ENCODE results near the gene PAX5. TPM values are rescaled to one million over a fixed set of nuclear protein-coding genes. Genes with fewer than 3 reads are reported as not detected.

PAX5 gene
- total RNA-seq, 1 donor from 2014 or later, result not detected

DNA sequence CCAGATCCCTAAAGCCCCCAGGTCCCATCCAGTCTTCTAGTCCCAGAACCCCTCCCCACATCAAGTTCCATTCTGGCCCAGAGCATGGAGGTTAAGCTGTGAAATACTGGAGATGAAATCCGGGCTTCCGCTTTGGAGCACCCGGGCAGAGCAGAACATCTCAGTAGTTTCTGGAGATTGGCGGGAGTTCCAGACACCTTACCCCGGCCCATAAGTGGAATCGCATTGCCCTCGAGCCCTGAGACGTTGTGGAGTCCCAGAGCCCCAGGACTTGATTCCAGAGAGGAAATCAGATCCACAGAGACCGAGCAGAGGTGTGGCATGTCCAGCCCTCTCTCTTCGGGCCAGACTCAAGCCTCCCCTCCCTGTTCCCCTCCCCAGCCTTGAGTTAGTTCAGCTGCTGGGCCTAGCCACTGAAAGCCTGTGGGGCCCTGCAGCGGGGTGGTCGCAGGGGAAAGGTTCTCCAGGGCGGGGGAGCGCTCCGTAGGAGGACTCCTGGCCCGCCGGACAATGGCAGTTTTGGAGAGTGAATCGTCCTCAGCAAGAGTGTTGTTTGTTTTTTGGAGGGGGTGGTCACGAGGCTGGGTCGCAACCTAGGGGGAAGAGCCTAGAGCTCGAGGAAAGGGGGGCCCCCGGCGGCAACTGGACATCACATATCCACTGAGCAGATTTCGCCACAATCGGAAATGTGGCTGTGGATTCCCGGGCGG is 1.0 kb upstream of the PAX5 start:
- Histone ChIP-seq H3K4me3 (ENCODE audit: low read depth, low read length) (no peak overlapping the region), H3K27me3 (ENCODE audit: control insufficient read depth, insufficient read depth, low read length) (peaks cover 89% of the 10 kb centered on the region), H3K36me3 (ENCODE audit: control insufficient read depth, insufficient read depth, low read length) (no peaks in the 10 kb centered on the region)
- DNase-seq (ENCODE audit: low read depth), result no peak
- TF ChIP-seq, protein P1, sequence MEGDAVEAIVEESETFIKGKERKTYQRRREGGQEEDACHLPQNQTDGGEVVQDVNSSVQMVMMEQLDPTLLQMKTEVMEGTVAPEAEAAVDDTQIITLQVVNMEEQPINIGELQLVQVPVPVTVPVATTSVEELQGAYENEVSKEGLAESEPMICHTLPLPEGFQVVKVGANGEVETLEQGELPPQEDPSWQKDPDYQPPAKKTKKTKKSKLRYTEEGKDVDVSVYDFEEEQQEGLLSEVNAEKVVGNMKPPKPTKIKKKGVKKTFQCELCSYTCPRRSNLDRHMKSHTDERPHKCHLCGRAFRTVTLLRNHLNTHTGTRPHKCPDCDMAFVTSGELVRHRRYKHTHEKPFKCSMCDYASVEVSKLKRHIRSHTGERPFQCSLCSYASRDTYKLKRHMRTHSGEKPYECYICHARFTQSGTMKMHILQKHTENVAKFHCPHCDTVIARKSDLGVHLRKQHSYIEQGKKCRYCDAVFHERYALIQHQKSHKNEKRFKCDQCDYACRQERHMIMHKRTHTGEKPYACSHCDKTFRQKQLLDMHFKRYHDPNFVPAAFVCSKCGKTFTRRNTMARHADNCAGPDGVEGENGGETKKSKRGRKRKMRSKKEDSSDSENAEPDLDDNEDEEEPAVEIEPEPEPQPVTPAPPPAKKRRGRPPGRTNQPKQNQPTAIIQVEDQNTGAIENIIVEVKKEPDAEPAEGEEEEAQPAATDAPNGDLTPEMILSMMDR (IDR thresholded peaks at IDR 0.05; ENCODE audit: insufficient read depth, low read length, poor library complexity, severe bottlenecking), result peak; percentile 0

DNA sequence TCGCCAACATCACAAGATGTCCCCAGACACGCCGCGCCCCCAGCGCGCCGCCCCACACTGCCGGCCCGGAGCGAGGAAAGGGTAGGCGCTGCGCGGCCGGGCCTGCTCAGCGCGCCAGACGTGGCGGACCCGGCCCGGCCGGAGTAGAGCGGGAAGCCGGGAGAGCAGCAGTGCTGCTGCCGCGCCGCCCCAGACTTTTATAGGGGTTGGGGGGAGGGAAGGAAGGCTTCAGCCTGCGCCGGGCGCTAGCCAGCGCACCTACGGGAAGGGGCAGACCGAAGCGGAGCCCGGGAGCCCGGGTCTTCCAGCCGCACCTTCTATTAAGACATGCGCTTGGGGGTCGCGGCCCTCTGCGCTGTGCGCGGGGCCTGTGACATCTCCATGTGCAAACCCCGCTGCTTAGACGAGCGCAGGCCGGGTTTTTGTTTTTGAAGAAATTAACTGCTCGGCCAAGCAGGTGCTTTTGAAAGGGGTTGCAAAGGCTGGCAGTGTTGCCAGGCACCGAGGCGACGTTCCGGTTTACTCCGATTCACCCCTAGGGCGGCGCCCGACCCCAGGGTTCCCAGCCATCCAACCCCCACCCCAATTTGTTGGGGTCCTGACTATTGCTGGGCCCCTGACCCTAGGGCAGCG is 353 bp upstream of the PAX5 start:
- Histone ChIP-seq H3K36me3 (ENCODE audit: control insufficient read depth, insufficient read depth, low read length) (no peaks in the 10 kb centered on the region), H3K4me3 (ENCODE audit: low read depth, low read length) (no peak overlapping the region), H3K27me3 (ENCODE audit: control insufficient read depth, insufficient read depth, low read length) (peaks cover 94% of the 10 kb centered on the region)
- no peak for DNase-seq (ENCODE audit: low read depth)
- TF ChIP-seq, protein P1 (IDR thresholded peaks at IDR 0.05; ENCODE audit: insufficient read depth, low read length, poor library complexity, severe bottlenecking), result peak; percentile 25

DNA sequence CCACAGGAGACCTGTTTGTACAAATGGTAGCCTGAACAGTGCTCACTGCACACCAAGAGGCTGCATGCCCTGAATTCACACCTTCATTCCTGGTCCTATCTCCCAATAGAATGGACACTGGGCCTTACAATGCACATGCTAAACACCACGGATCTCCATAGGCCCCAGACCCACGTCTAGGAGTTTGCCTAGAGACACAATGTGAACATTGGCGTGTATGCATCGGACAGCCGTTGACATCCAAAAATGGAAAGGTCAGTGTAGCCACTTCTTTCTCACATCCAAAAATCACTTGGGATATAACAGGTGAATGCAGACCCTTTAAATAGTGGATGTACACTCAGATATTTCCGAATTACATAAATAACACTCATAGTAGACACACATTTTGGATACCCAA is 927 bp downstream of the PAX5 start:
- Histone ChIP-seq H3K27me3 (ENCODE audit: control insufficient read depth, insufficient read depth, low read length) (peaks cover 98% of the 10 kb centered on the region), H3K4me3 (ENCODE audit: low read depth, low read length) (no peak overlapping the region), H3K36me3 (ENCODE audit: control insufficient read depth, insufficient read depth, low read length) (no peaks in the 10 kb centered on the region)
- TF ChIP-seq, protein P1 (IDR thresholded peaks at IDR 0.05; ENCODE audit: insufficient read depth, low read length, poor library complexity, severe bottlenecking), result no peak
- no peak for DNase-seq (ENCODE audit: low read depth)

DNA sequence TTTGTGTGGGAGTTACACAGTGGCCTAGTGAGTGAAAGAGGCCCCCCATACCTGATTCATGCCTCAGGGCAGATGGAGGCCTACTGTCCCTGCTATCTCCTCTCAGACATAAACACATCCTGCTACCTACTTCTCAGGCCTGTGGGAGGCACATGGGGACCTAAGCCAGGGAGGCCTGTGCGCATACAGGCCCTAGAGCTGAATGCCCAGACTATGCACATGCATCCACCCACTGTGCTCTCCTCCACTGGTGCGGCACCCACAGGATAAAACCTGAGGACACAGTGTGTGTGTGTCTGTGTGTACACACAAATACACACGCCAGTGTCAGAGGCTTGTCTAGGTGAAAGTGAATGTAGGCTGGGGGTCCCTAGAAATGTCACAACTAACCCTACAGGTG is 1.4 kb downstream of the PAX5 start:
- H3K27me3 ChIP-seq (ENCODE audit: control insufficient read depth, insufficient read depth, low read length), result peaks cover 98% of the 10 kb centered on the region
- DNase-seq (ENCODE audit: low read depth), result no peak
- H3K36me3 ChIP-seq (ENCODE audit: control insufficient read depth, insufficient read depth, low read length), result no peaks in the 10 kb centered on the region
- TF ChIP-seq, protein P1 (IDR thresholded peaks at IDR 0.05; ENCODE audit: insufficient read depth, low read length, poor library complexity, severe bottlenecking), result no peak
- no peak overlapping the region for H3K4me3 ChIP-seq (ENCODE audit: low read depth, low read length)

DNA sequence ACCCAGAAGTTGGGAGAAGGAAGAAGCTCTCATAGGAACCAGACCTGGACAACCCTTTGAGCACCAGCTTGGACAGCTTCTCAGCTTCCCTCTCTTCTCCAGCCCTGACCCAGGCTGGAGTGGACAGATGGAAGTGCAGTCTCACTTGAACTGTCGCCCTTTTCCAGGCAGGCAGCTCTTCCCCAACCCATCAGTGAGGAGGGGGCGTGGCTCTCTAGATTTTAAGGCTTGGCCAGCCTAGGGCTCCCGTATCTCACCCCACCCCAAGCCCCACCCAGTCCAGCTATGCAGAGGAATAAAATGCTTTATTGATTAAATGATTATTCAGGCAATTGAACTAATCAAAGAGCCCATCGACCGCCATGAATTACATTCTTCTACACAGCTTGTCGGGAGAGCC is 2.2 kb downstream of the PAX5 start:
- H3K36me3 ChIP-seq (ENCODE audit: control insufficient read depth, insufficient read depth, low read length), result no peaks in the 10 kb centered on the region
- H3K4me3 ChIP-seq (ENCODE audit: low read depth, low read length), result no peak overlapping the region
- TF ChIP-seq, protein P1 (IDR thresholded peaks at IDR 0.05; ENCODE audit: insufficient read depth, low read length, poor library complexity, severe bottlenecking), result no peak
- no peak for DNase-seq (ENCODE audit: low read depth)
- peaks cover 97% of the 10 kb centered on the region for H3K27me3 ChIP-seq (ENCODE audit: control insufficient read depth, insufficient read depth, low read length)
